GM12872 (cell line): ENCODE data around the gene DOK6.

ENCODE experiments used
- CTCF ChIP-seq: IDR thresholded peaks from 3 replicates; pipeline ENCODE4 v1.5.1; 2011; ENCODE audit warnings: low read depth, mild to moderate bottlenecking, low read length, moderate library complexity; ENCODE audit not compliant: insufficient read depth

Gene DOK6

GRCh38 chr18:69774831-69775230 lies 374.1 kb downstream of the DOK6 start:
- no peak for TF ChIP-seq CTCF

DNA sequence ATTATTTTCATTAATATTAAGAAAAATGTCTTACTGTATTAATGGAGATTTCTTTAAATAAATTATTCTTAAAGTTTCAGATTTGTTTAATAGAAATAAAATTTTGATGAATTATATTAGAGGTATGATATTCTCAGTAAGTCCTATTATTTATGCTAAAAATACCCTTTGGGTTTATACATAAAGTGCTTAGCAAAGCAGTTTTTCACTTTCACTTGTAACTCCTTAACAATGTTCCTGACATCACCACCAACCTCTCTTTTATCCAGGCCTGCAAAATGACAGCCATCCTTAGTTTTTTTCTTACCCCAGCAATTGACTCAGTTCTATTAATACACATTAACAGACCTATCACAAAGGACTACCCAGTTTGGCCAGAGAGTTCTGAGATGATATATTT lies 376.6 kb downstream of the DOK6 start:
- no peak for TF ChIP-seq CTCF

GRCh38 chr18:69778680-69779079 lies 378.0 kb downstream of the DOK6 start:
- TF ChIP-seq CTCF = no peak

- TF ChIP-seq CTCF = no peak
These were observed 380.2 kb downstream of the DOK6 start for GRCh38 chr18:69780851-69781250.

GRCh38 chr18:69784815-69785214 lies 384.1 kb downstream of the DOK6 start:
- no peak for TF ChIP-seq CTCF

GRCh38 chr18:69785466-69785865 lies 384.8 kb downstream of the DOK6 start:
- TF ChIP-seq CTCF = no peak

GRCh38 chr18:69786427-69786826 lies 385.7 kb downstream of the DOK6 start:
- TF ChIP-seq CTCF = no peak
